Measurements from ENCODE around the gene MINDY4.

MINDY4 gene

DNA sequence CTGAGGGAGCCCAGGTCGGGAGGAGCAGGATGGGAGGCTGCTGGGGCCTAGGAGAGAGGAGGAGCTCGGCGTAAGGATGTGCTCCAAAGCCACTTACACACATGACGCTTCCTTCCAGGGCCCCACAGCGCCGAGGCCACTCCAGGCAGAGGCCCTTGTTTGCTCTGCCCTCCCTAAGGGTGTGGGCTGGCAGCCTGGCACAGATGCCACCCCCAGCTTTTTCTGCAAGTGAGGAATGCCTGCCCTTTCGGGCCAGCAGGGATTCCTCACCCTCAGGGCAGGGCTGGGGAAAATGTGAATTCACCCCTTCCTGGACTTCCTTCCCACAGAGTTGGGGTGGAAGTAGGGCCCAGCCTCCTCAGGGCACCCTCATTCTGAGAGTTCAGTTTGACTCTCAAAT, 134.8 kb downstream of the MINDY4 start:
- no peak for FAIRE-seq

DNA sequence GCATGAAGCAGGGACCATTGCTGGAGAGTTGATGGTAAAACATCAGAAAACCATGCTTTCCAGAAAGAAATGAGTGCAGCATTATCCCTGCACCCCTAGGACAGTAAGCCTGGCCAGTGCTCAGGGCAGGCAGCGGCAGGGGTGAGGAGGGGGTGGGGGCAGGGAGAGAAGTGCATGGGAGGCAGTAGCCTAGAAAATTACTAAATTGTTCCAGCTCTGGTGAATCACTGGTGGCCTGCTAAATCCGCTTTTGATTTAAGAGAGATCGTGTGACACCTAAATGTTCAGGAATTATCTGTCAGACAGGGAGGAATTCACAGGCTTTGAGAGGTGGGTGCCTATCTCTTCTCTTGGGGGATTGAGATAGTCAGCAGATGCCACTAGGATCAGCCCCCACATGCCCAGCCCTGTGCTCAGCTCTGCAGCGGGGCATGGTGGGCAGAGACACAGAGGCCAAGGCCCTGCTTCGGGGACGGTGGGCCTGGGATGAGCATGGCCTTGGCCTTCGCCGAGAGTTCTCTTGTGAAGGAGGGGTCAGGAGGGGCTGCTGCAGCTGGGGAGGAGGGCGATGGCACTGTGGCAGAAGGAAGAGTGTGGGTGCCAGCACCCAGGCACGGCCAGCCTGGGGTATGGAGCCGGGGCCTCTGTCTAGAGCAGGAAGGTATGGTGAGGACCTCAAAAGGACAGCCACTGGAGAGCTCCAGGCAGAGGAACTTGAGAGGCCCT, 135.5 kb downstream of the MINDY4 start:
- no peak for FAIRE-seq

DNA sequence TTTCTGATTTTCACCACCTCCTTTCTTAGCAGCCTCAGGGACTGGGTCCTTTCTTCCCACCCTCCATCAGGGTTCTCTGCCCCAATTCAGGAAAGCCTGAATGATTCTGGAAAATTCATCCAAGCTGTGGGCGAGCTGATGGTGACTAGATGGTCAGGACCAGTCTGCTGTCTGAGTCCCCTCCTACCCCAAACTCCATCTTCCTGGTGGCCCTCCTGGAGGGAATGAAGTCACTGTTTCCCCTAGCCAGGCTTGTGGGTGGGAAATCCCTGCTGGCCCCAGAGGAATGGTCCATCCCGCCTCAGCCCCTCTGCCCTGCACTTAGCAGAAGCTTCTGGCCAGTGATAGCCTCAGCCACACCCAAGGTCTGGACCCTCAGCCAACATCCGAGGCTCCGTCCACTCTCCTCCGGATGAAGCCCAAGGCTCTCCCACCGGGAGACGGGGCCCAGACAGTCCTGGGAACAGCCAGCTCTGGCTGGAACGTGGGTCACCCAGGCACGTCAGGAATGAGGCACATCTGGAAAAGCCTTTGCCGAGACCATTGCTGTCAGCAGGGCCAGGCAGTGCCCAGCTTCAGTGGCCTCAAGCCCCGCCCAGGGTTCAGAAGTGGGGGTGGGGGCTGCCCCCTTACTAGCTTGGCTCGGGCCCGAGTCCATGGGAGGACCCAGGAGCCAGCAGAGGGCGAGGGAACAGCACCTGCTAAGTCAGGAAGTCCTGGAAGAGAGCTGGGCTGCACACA, 136.5 kb downstream of the MINDY4 start:
- FAIRE-seq, result no peak

DNA sequence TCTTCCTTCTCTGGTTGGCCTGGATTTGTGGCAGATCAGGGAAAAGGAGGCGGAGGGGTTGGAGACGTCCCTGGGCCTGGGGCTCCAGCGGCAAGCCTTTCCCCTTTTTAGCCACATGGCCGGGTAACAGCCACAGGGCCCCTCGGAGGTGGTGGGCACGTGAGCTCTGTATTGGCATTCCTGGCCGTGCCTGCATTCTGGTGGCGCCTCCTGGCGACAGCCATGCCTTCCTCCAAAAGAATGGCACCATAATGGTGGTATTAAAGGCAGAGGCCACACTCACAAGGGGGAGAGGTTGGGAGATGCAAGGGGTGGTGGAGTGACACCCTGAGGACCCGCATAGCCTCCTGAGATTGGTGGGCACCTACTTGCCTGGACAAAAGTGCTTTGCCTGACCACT, 137.5 kb downstream of the MINDY4 start:
- no peak for FAIRE-seq

DNA sequence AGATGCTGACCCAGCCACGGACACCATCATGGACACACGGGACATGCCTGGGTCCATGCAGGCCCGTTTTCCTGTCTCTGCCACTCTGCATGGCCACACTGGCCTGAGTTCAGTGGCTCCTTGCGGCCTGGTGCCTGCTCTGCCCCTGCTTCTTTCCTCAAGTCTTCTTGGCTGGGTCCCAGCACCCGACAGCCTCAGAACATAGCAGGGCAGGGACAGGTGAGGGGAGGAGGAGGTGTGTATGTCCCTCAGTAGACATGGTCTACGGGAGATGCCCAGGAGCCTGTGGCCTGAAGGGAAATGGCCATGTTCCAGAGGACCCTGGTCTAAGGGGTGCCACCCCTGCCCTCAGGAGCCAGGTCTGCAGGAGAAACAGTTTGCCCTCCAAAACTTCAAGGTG, 138.2 kb downstream of the MINDY4 start:
- FAIRE-seq, result no peak

DNA sequence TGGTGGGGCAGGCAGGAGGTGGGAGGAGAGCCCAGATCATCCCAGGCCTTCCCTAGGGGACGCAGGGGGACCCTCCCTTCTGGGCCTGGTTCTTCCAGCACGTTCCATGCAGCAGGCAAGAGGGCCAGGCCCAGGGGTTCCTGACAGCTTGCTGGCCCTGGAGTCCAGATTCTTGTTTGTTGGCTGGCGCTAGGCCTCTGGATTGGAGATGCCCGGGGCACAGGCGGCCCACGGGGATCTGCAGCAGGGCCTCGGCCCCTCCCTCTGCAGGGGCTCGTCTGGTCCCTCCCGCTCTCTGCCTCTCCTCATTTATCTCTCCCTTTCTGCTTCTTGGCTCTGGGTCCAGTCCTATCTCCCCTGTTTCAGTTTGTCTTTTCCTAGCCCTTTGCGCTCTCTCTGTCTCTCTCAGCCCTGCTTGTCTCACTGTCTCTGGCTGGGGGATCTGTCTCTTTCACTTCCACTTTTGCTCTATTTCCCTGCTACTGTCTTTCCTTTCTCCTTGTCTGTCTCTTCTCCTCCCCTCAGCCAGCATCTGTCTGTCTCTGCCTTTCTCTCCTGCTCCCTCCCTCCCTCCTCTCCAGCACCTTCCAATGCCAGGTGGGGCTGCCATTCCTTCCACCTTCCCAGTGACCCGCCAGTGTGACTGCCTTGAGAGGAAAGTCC, 139.3 kb downstream of the MINDY4 start:
- no peak for FAIRE-seq

DNA sequence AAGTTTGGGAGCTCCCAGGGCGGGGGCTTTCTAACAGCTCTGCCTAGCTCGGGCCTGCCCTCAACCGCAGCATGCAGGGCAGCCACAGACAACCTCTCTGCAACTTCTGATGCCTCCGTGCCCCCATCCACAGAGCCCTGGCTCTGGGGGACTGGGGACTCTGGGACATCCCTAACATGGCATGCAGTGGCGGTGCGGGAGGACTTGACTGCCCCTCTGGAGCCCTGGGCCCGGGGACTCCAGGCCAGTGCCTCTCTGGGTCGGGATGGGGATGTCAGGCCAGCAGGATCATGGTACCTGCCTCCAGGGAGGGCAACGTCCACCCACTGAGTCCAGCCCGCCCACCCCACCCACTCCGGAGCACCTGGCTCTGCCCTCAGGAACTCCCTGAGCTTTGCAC, 139.9 kb downstream of the MINDY4 start:
- no peak for FAIRE-seq

DNA sequence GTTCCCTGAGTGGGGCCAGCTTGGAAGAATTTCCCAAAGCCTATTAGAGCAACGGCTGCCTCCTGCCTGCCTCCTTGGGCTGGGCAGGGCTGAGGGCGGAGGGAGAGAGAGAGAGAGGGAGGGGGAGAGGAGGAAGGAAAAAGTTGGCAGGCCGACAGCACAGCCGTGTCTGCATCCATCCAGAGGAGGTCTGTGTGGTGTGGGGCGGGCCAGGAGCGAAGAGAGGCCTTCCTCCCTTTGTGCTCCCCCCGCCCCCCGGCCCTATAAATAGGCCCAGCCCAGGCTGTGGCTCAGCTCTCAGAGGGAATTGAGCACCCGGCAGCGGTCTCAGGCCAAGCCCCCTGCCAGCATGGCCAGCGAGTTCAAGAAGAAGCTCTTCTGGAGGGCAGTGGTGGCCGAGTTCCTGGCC, 140.3 kb downstream of the MINDY4 start, which contains the start of gene AQP1:
Gene AQP1 (plus strand): TSS at position 293 of the 409 bp plus-strand sequence. CDS start 57 bp downstream, at position 350.
- FAIRE-seq, result no peak

DNA sequence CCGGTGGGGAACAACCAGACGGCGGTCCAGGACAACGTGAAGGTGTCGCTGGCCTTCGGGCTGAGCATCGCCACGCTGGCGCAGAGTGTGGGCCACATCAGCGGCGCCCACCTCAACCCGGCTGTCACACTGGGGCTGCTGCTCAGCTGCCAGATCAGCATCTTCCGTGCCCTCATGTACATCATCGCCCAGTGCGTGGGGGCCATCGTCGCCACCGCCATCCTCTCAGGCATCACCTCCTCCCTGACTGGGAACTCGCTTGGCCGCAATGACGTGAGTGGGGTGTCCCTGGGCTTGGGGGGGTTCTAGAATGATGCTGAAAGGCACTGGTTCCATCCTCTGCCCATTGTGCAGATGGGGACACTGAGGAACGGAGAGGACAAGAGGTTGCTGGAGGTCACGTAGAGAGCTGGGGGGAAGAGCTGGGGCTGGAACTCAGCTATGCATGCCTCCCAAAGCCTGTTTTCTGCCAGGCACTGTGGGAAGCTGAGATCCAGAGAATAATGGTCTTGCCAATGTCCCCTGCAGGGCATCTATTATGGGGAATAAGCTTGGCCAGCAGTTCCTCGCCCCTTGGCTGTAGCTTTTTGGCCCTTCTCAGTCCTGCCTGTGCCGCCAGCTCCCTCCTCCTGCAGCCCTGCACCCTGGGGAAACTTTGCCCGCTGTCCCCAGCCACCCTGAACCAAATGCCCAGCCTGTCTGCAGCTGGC, 141.0 kb downstream of the MINDY4 start:
- no peak for FAIRE-seq

DNA sequence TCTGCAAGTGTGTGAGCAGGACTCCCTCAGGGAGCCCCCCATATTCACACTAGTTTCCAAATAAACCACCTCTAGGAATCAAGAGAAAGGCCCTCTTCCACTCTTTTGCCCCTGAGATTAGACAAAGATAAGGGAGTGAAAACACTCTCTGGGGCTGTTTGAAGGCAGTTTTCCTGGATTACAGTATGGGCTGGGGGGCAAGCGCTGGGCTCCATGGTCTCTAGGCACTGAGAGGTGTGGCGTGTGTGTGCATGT, 141.4 kb downstream of the MINDY4 start:
- no peak for FAIRE-seq

DNA sequence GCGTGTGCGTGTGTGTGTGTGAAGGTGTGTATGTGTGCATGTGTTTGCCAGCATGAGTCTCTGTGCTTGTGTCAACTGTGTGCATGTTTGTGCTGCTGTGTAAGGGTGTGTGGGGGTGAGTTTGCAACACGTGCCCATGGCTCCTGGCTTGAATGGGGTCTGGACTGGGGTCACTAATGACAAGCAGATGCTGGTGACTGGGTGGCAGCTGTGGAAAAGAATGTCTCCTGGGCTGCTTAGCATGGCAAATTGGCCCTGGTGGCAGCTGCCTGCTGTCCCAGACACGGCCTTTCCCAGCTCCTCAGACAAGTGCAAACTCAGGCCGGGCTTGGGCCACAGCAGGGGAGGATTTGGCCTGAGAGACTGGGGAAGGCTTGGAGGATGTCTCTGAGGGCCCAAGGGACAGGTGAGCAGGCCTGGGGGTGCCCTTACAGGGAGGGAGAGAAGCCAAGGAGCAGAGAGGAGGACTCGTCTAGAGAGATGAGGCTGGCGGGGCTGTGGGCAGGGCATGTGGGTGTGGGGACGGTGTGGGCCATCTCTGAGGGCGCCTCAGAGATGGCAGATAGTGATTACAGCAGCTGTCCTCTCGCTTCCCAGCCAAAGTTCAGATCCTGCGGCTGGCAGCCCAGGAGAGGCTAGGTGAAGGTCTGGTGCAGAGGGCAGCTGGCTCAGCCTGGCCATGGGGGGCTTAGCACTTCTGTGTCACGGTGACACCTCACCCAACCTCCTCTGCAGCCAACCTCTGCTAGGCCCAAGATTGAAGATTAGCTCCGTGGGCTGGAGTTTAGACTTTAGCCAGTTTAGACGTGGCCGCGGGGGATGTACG, 142.0 kb downstream of the MINDY4 start:
- no peak for FAIRE-seq

DNA sequence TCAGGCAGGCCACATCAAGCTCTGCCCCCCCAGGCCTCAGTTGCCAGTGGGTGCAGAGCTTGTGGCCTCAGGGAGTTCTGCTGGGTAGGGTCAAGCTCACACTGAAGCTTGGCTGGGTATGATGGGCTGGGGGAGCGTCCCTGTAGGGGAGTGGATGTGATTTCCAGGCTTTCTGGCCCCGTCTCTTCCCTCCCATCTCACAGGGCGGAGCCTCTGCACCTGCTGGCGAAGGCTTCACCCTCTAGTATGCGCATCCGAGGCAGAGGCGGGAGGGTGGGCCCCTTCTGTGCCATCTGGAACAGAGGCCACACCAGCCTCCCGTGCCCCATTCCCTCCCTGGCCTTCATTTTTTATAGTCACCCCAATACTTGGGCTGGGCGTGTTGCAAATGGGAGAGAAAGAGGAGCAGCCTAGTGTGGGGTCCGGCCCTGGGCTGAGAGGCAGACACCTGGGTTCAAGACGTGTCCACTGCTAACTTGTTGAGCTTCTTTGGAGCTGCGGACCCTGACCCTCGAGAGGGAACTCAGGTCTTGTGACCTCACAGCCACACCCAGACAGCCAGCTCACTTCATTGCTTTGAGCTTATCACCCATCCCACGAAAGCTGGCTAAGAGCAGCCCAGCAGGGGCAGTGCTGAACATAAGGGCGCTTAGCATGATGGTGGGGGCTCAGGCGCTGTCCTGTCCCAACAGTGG, 142.8 kb downstream of the MINDY4 start:
- FAIRE-seq, result no peak

DNA sequence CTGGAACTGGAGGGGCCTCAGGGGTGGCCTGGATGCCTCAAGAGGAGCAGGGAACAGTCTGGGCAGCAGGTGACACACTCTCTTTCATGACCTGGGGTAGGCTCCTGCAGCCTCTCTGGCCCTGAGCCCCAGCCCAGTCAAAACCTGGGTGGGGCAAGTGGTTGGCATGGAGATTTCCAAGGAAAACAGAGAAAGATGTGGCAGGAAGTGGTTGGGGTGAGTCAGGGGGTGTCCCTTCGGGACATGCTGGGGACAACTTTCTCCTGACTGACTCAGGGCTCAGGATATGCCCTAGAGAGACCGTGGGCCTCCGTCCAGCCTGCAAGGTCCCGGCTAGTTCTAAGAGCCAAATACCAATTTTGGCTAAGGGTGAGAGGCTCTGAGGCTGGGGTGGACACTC, 143.4 kb downstream of the MINDY4 start:
- FAIRE-seq, result no peak

DNA sequence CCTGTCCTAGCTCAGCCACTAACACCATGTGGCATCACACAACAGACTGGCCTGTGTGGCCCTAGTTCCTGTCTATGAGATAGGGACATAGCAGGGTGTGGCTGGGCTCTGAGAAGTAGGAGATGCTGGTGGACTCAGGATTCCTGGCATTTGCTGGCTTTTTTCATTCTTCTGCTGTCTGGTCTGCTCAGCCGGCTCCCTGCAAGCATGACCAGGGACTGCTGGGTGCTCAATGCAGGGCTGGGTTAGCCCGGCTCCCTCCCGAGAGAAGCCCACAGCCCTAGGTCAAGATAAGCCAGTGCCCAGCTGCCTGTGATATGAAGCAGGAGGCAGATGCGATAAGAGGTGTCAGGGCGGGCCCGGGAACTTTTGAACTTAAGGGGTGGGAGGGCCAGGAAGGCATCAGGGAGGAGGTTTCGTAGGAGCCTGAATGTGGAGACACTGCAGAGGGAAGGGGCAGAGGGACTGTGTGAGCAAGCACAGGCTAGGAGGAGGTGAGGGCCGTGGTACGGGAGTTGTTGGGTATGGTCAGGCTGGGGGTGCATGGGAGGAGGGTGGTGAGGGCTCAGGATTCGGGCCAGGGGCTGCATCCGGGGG, 143.9 kb downstream of the MINDY4 start:
- FAIRE-seq, result no peak

DNA sequence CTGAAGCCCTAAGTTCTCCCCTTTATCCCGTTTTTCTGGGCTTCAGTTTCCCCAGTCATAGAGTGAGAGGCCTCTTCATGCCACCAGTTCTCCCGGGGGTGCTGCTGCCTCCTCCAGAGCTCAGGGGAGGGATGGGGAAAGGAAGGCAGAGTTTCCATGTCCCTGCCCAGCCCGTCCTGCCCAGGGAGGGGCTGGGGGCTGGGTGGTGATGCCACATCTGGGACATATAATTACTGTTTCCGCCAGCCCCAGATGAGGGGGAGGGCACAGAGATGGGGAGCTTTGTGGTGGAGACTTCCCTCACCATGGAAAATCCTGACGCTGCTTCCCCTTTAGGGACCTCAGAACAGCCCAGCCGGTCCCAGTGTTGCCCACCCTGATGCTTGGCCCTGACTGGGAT, 144.5 kb downstream of the MINDY4 start:
- FAIRE-seq, result no peak

DNA sequence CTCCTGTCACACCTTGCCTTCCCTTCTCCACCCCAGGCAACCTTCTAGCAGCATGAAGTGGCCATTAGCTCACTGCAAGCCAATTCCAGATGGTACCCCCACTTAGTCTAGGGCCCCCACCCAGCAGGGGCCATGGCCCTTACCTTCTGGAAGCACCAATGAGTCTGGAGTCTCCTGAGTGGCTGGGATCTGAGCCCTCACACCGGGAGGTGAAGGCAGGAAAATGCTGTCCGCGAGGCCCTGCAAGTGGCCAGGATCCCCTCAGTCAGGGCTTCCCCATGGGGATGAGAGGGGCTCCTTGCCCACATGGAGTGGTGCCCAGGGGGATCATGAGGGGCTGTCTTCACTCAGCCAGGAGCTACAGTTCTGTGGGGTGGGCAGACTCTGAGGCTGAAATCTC, 145.0 kb downstream of the MINDY4 start:
- no peak for FAIRE-seq

DNA sequence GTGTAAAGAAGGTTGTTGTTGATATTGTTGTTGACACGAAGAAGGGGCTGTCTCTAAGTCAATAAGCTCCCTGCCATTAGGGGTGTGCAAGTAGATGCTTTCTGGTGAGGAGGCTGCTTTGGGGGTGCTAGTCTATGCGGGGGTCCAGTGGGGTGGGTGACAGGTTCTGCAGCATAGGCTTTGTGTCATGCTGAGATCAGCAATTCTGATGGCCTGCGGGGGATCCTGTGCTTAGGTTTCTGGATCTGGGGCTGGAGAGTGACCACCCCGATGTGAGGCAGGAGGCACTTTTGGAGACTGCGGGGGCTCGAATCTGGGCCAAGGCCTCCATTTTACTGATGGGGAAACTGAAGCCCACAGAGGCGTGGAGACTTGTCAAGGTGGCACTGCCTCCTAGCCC, 145.6 kb downstream of the MINDY4 start:
- FAIRE-seq, result no peak

DNA sequence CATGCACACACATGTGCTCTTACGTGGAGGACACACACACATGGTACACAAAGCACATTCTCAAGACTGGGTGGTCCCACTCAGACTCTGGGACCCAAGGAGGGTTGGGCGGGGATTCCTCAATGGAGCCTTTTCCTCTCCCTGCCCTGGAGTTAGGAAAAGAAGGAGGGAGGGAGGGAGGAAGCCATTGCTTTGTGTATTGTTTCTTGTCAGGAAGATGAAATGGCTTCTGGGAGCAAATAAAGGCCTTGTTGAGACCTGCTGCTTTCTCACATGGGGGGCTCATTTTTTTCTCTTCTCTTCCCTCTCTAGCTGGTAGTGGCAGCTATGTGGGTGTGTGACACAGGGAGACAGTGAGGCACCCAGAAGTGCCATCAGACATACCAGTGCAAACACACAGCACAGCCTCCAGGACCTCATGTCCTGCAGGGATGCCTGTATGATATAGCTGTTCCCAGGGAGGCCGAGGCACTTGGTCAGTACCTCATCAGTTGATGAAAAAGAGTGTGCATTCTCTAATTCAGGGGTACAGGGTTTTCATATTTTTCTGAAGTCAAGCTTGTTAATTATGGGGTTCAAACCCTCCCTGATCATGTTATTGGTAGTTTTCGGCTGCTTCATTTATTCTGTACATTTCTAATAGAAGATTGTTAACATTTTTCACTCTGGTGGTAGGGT, 146.1 kb downstream of the MINDY4 start:
- FAIRE-seq, result no peak

DNA sequence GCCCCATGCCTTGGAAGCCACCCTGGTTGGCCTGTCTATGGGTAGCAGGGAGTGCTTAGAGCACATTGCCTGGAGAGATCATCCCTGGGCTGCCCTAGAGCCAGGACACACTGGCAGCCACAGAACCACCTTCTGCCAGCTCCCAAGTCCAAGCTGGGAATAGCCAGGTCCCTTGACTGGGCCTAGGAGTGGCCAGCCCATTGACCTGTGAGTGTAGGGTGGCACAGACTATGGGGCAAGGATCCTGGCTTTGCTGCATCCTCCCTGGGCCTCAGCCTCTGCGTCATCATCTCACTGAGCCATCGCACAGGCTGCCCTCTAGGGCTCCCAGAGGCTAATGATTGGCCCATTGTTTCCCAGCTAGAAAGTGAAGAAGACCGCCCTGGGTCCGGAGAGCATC, 147.5 kb downstream of the MINDY4 start:
- no peak for FAIRE-seq

DNA sequence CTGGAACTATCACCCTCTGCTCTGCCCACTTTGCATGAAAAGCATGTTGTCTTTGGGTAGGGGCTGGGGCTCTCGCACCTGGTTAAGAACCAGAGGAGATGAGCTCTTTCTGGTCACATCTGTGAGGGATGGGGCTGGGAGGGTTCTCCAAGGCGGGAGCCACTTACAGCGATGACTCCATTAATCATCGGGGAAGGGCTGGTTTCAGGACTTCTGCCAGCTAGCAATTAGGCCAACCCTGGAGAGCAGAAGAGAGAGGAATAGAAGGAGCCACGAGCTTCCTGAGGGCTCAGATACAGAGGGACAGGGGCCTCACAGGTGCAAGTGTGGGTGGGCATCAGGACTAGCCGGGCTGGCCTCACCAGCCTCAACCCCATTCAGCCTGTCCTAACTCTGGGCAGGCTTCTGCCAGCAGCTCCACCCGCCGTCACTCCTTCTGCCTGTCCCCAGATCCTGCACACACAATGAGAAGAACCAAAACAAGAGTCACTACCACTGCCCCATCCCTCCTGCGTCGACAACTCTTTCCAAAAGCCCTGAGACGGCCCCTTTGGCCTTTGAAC, 148.9 kb downstream of the MINDY4 start:
- no peak for FAIRE-seq

Data from A204.1 (cell line).